H1 (cell line): ENCODE measurements around the gene MAPKAP1.

Experiments
- ATF3 ChIP-seq: IDR thresholded peaks from 2 replicates; pipeline ENCODE4 v1.6.1; 2011; ENCODE audit warnings: low read depth, mild to moderate bottlenecking, low read length; ENCODE audit not compliant: insufficient read depth
- CEBPB ChIP-seq: IDR thresholded peaks from 2 replicates; pipeline ENCODE4 v1.6.1; 2012; ENCODE audit warnings: low read depth, low read length
- CTCF ChIP-seq, 3 experiments: IDR thresholded peaks; 1 replicate in 2 of 3; 2 replicates in 1 of 3; pipeline versions ENCODE4 v1.5.1 to v1.6.1; 2011; ENCODE audit warnings: low read length in 3 of 3, mild to moderate bottlenecking in 3 of 3, inconsistent platforms in 2 of 3, low read depth in 1 of 3, moderate library complexity in 1 of 3; ENCODE audit not compliant: insufficient read depth in 1 of 3; ENCODE audit errors: control extremely low read depth in 1 of 3
- EZH2 ChIP-seq: fragments of 200-600 bp; sonication (generic); IDR thresholded peaks from 2 replicates; pipeline ENCODE4 v1.7.1; 2012; ENCODE audit warnings: low read depth, mild to moderate bottlenecking, moderate library complexity, low read length, inconsistent platforms; ENCODE audit not compliant: severe bottlenecking
- JUND ChIP-seq: IDR thresholded peaks from 2 replicates; pipeline ENCODE4 v1.6.1; 2011; ENCODE audit warnings: mild to moderate bottlenecking, improper control_type of control experiment, low read length
- NRF1 ChIP-seq: IDR thresholded peaks from 2 replicates; pipeline ENCODE4 v1.6.1; 2011; ENCODE audit warnings: mild to moderate bottlenecking, low read depth, low read length, improper control_type of control experiment
- POLR2A ChIP-seq, 2 experiments: IDR thresholded peaks; 1 replicate in 1 of 2; 2 replicates in 1 of 2; pipeline ENCODE4 v1.6.1; 2011; ENCODE audit warnings: low read depth in 2 of 2, low read length in 2 of 2, mild to moderate bottlenecking in 2 of 2; ENCODE audit errors: control extremely low read depth in 1 of 2
- POLR2AphosphoS5 ChIP-seq: IDR thresholded peaks from 2 replicates; pipeline ENCODE4 v1.6.1; 2011; ENCODE audit warnings: low read depth, low read length
- RAD21 ChIP-seq, 2 experiments: IDR thresholded peaks in 1 of 2; conservative IDR thresholded peaks in 1 of 2; 2 replicates each; pipeline ENCODE4 v1.6.1; 2011; ENCODE audit warnings: low read depth in 2 of 2, low read length in 2 of 2, improper control_type of control experiment in 1 of 2, inconsistent platforms in 1 of 2, mild to moderate bottlenecking in 1 of 2, moderate library complexity in 1 of 2
- RXRA ChIP-seq: IDR thresholded peaks from 2 replicates; pipeline ENCODE4 v1.6.1; 2011; ENCODE audit warnings: low read depth, mild to moderate bottlenecking, low read length, moderate library complexity; ENCODE audit not compliant: insufficient read depth
- YY1 ChIP-seq: IDR thresholded peaks from 2 replicates; pipeline ENCODE4 v1.6.1; 2011; ENCODE audit warnings: low read depth, mild to moderate bottlenecking, low read length
- TF ChIP-seq, protein P1 (sequence below): IDR thresholded peaks from 2 replicates; pipeline ENCODE4 v1.6.1; 2012; ENCODE audit warnings: inconsistent platforms

DNA sequence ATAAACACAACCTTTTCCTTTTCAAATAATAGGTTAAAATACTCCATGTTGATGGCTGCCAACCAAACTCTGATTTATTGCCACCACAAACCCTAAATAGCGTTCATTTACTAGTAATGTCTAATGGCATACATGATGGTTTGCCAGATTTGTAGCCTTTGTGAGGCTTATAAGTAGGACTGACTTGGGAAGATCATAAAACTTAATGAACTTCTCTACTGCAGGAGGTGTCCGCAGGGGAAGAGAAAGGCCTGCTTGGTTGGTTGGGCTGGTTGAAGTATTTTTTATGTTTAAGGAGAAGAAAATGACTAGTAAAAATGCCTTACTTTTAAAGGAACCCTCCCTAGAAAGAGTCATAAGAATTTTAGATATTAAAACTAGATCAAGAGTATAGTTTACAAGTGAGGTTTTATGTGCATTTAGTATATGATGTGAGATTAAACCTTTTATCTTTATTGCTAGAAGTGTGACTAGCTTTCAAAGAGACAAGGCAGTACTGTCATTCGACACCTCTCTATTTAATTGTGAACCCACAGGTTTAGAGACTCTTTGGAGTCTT is 45.1 kb upstream of the MAPKAP1 start:
- TF ChIP-seq EZH2 (no peak), YY1 (no peak), CTCF (IDR thresholded peaks at IDR 0.05; ENCODE audit: control extremely low read depth in 1 of 3, insufficient read depth in 1 of 3, low read depth in 1 of 3, low read length in 3 of 3) (no peak), JUND (no peak), NRF1 (no peak), RAD21 (IDR thresholded peaks at IDR 0.05 in 1 of 2, conservative IDR thresholded peaks at IDR 0.05 in 1 of 2; ENCODE audit: low read depth in 2 of 2, low read length in 2 of 2) (no peak), POLR2AphosphoS5 (no peak), ATF3 (no peak), POLR2A (IDR thresholded peaks at IDR 0.05; ENCODE audit: control extremely low read depth in 1 of 2, low read depth in 2 of 2, low read length in 2 of 2) (no peak), CEBPB (no peak), RXRA (no peak)
- TF ChIP-seq, protein P1, sequence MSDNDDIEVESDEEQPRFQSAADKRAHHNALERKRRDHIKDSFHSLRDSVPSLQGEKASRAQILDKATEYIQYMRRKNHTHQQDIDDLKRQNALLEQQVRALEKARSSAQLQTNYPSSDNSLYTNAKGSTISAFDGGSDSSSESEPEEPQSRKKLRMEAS, result no peak
